GM19035 (cell line): Measurements from ENCODE around the gene WIF1.

Source experiments
- ATAC-seq: cut with Tn5 transposase; IDR thresholded peaks from one replicate; pipeline ENCODE4 v1.9.1; 2021; ENCODE audit not compliant: unreplicated experiment

Gene WIF1

DNA sequence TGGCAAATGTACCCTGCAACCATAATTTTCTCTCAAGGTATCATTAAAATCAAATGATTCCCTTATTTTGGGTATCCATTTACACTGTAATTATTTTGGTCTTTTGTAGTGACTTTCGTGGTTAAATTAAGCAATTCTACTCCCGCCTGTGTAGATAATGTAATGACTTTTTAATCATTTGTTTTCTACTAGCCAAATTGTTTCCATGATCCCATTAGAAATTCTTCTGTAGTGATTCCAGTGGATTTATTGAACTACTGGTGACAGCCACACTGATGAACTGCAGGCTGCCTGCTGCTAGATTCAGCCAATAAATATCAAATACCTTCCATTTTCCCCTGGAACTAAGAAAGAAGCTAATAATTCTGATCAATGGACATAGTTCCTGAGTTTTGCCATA is 96.0 kb downstream of the WIF1 start:
- ATAC-seq: no peak

DNA sequence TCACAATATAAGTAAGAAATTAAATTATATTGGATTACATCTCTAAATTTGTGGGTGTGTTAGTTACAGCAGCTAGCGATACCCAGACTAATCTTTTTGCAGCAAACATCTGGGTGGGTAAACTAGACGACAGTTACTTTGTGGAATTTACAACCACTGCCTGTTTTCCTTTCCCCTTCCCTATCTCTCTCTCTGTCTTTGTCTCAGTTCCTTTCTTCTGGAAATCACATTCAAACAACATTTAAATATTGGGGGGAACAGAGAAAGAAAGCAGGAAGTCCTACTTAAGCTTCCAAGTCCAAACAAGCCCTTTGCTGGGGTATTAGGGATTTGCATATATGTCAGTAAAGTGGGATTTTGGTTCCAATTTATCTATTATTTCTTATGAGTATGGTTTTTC is 97.6 kb downstream of the WIF1 start:
- ATAC-seq: no peak

DNA sequence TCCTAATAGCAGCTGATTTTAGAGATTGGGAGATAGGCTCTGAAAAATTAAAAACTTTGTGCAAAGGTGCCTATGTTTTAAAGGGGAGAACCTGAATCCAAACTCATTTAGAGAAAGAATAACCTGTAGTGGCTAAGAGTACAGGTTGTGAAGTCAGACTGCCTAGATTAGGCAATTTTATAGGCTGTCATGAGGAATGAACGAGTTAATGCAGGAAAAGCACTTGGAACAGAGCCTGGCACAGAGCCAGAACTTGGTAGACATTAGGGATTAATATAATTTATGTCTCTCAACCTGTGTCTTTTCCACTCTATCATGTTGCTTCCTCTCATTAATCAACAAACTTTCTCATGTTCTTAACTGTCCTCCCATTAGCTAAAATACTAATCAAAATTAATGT is 98.1 kb downstream of the WIF1 start:
- no peak for ATAC-seq

DNA sequence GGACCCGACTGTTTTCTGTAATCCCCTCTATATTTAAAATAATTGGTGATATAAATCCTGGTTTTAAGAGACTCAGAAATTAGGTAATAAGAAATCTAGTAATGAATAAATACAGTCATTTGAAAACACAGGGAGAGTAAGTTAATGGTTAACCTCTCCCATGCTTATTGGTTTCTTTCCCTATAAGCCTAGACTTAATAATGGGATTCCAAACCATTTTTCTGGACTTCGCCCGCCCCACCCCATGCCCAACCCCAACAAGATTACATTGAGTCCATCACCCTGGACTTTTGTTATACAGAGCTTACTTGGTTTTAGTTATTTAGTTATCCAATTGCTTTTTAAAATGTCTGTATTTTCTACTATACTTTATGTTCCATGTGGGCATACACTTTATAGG is 98.7 kb downstream of the WIF1 start:
- no peak for ATAC-seq

DNA sequence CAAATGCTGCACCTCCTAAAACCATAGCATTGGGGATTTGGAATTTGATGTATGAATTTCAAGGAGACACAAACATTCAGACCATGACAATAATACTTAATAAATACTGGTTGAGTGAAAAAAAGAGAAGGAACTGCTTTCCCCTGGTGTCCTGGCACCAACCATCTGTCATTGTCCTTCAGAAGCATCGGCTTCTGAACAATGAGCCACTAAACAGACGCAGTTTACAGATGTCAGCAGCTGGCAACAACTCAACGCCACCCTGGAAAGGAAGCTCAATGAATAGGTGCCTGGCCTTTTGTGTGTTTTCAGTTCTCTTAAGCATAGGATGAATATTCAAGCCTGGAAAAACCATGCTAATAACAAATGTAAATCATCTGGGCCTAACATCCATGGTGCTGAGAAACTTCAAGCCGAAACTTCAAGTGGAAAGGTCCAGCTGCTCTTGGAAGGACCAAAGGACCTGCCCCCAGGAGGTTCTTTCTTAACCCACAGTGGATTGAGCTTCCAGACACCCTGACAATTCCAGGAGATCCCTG is 101.3 kb downstream of the WIF1 start:
- ATAC-seq: no peak

DNA sequence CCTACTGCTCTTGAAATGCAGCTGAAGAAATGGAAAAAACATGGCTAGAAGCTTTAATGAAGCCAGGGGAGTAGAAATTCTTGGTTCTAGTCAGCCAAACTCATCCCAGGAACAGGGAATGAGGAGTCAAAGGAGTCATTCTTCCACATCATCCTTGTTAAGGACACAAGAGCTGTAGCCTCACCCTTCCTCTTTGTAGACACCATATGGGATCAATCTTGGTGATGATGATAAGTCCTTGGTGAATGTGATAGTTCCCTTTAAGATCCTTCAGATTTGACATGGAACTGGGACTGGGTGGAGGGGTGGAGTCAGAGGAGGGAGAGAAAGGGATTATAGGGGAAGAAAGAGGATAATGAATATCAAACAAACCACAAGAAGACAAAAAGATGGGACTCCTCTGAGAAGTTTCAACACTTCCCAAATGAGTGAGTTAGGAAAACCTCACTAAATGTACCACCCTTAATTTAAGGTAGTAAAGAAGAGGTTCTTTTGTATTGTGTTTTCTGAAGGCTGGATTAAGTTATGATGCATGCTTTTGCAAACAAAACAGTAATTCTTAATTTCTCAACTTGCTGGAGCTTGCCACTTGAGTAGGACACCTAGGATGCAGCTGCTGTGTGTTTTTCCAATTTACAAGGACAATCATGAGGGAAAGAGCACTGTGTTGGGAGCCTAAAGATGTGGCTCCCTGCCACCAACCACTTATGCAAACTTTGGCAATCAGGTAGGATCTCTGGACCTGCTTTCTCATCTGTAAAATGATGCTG is 104.0 kb downstream of the WIF1 start:
- ATAC-seq: no peak

DNA sequence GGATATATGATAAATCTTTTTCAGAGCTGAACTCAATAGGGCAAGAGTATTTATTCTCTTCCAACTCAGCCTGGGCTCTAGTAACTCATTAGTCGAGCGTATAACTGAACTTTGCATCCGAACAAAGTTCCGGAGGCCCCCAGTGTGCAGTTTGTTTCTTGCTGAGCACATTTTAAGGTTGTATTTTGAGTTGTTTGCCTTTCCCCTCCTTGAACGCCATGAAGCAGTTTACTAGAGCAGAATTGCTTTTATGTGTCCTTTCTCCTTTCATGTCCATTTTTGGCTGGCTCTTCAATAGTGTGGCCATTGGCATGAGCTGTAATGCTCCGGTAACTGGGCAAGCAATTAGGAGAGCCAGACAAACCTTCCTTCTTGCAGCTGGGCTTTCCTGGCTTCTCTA is 105.3 kb downstream of the WIF1 start:
- no peak for ATAC-seq

DNA sequence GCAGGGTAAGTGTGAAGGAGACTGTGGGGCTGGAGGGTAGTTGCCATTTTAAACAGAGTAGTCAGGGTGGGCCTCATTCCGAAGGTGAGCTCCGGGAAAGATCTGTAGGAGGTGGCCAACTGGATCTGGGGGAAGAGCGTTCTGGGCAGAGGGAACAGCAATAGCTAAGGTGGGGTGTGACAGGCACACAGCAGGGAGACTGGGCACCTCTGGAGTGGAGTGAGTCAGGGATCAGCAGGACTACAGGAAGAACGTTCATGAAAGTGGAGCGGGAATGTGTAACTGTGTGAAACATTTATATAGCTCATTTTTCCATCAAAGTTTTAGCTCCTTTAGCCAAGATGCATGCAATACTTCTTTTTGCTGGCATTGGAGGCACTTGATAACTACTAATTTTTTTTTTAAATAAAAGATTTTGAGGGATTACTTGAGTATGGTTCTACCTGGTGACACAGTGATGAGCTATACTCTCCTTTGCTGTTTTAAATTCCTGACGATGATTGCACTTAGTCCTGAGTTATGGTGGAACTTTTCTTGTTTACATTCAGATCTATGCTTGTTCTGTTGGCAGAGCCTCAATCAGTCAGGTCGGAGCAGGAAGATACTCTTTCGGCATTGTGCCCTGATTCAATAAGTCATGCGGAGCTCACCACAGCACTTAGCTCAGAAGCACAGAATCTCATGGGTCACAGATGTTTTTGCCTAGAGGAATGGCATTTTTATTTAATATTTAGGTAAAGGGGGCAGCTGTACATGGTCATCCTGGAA is 106.4 kb downstream of the WIF1 start:
- no peak for ATAC-seq

DNA sequence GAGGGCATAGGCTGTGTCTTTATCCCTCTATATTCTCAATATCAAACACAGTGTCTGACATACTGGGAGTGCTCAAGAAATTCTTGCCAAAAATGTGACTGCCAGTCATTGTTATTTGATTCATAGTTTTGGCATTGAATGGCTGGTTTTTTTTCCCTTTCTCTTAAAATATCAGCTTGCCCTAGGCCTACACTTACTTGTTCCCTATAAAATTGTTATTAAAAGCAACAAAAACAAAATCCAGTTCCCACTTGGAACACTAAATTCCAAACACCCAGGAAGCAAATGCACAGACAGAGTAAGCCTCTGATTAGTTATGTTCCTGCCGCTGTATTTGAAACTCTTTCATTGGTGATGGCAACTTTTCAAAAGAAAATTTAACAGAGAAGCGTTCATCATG is 110.7 kb downstream of the WIF1 start:
- no peak for ATAC-seq

DNA sequence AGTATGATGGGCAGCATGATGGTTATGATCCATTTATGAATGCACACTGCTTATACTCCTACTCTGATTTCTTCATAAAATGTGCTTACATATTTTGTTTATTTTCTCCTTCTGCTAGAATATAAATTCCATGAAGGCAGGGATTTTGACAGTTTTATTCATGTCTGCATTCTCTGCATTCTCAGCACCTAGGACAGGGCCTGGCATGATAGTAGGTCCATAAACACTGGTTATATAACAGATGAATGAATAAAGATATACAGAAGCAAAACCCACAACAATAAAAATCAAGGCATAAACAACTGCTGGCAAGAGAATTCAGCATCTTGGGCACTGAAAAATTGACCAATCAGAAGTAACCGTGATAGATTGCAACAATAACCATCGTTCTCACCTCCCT is 115.4 kb downstream of the WIF1 start:
- no peak for ATAC-seq

DNA sequence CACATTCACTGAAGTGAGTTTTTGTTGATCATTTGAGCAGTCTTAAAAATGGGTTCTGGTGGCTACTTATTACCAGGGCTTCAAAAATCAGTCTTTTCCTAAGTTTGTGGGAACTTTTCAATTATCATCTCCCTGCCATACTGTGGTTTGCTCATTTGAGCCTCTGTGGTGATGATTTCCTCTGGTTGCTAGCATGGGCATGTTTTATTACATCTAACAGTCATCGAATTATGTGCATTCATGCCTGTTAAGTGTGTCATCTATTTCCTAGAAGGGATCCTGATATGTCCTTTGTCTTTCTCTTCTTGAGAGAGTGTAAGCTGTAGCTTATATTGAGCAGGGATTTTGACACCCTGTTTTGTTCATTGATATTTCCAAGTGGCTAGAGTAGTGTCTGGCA is 116.8 kb downstream of the WIF1 start:
- no peak for ATAC-seq
